Ramos (cell line): ENCODE measurements around the gene FUT8.

ENCODE experiments used
- in situ Hi-C: fragments of 300-500 bp; cut with MboI; formaldehyde crosslinking; loops from one replicate; pipeline ENCODE4 v1.14.3; 2022; ENCODE audit warnings: low sequenced_read_pairs; ENCODE audit not compliant: unreplicated experiment

FUT8 gene

GRCh38 chr14:65412032-65412846, at the start of gene FUT8:
TSS of gene FUT8 (plus strand) at chr14:65412730. CDS start at chr14:65561564, 148,834 bp downstream.
- in situ Hi-C loops: loop anchor here (5.0 to 25.0 kb wide), 4 partner anchors 105 to 425 kb away; partner anchors contain the start of gene FNTB

GRCh38 chr14:65366802-65367565, 45.5 kb upstream of the FUT8 start:
- in situ Hi-C loops: no loop called here

- in situ Hi-C loops: no loop called here
Measured at GRCh38 chr14:65369560-65369959, 43.0 kb upstream of the FUT8 start.

GRCh38 chr14:65370801-65371248, 41.7 kb upstream of the FUT8 start:
- in situ Hi-C loops: no loop called here

GRCh38 chr14:65371784-65372183, 40.7 kb upstream of the FUT8 start:
- in situ Hi-C loops: no loop called here

- in situ Hi-C loops: no loop called here
Measured at GRCh38 chr14:65373016-65373670, 39.4 kb upstream of the FUT8 start.

GRCh38 chr14:65373671-65374039, 38.9 kb upstream of the FUT8 start:
- in situ Hi-C loops: no loop called here

- in situ Hi-C loops: no loop called here
Measured at GRCh38 chr14:65377576-65377975, 35.0 kb upstream of the FUT8 start.

GRCh38 chr14:65382586-65382985, 29.9 kb upstream of the FUT8 start:
- in situ Hi-C loops: no loop called here

- in situ Hi-C loops: no loop called here
Measured at GRCh38 chr14:65387171-65387570, 25.4 kb upstream of the FUT8 start.

- in situ Hi-C loops: no loop called here
Measured at GRCh38 chr14:65387628-65388027, 24.9 kb upstream of the FUT8 start.

- in situ Hi-C loops: no loop called here
Measured at GRCh38 chr14:65392296-65392695, 20.2 kb upstream of the FUT8 start.

GRCh38 chr14:65396082-65396910, 16.2 kb upstream of the FUT8 start:
- in situ Hi-C loops: no loop called here

- in situ Hi-C loops: loop anchor here (25.0 kb wide), 1 partner anchor 416 kb away; the partner anchor contains the start of gene FNTB
Measured at GRCh38 chr14:65403231-65403630, 9.3 kb upstream of the FUT8 start.

- in situ Hi-C loops: loop anchor here (25.0 kb wide), 1 partner anchor 421 kb away; the partner anchor contains the start of gene FNTB
Measured at GRCh38 chr14:65408113-65408512, 4.4 kb upstream of the FUT8 start.

- in situ Hi-C loops: loop anchor here (5.0 to 25.0 kb wide), 4 partner anchors 103 to 423 kb away; partner anchors contain the start of gene FNTB
Measured at GRCh38 chr14:65410640-65411039, 1.9 kb upstream of the FUT8 start.

GRCh38 chr14:65411656-65412031, 886 bp upstream of the FUT8 start:
- in situ Hi-C loops: loop anchor here (5.0 to 25.0 kb wide), 4 partner anchors 104 to 424 kb away; partner anchors contain the start of gene FNTB

- in situ Hi-C loops: loop anchor here (5.0 to 25.0 kb wide), 4 partner anchors 106 to 426 kb away; partner anchors contain the start of gene FNTB
Measured at GRCh38 chr14:65412856-65413738, 567 bp downstream of the FUT8 start.

GRCh38 chr14:65413739-65414045, 1.2 kb downstream of the FUT8 start:
- in situ Hi-C loops: loop anchor here (5.0 to 25.0 kb wide), 4 partner anchors 106 to 426 kb away; partner anchors contain the start of gene FNTB
